NCI-H460 (cell line): ENCODE measurements around the gene ADO. TPM values are rescaled to one million over a fixed set of nuclear protein-coding genes. Genes with fewer than 3 reads are reported as not detected.
"Not testable (repeated sequence)": the region's sequence is repeated elsewhere in the genome, so short reads cannot be mapped to it uniquely, and the experiment has no call there.

Experiments
- DNase-seq: peaks from one replicate; pipeline ENCODE4 v3.0.0-alpha.2; 2016; ENCODE audit warnings: low read depth; ENCODE audit errors: extremely low read depth
- polyA plus RNA-seq: library from polyadenylated mRNA; depleted of rRNA; stranded (reverse); fragments of >200 nt; gene quantifications from 2 replicates; pipeline ENCODE4 v1.2.3, GENCODE V29; 2014; cell fraction: nucleus; rRNA removed
- total RNA-seq: library from RNA; depleted of rRNA; stranded (reverse); fragments of >200 nt; shearing (Covaris generic); gene quantifications from 2 replicates; pipeline ENCODE4 v1.2.3, GENCODE V29; 2014; rRNA removed

Gene ADO
- total RNA-seq = 41.0 and 42.5 TPM in 2 replicates
- 27.2 and 34.2 TPM in 2 replicates for polyA plus RNA-seq

- peak; percentile 74 for DNase-seq
These were observed at the start of gene ADO for GRCh38 chr10:62804356-62805230. TSS of gene ADO (plus strand) at chr10:62804720. CDS start at chr10:62805060, 340 bp downstream.

DNA sequence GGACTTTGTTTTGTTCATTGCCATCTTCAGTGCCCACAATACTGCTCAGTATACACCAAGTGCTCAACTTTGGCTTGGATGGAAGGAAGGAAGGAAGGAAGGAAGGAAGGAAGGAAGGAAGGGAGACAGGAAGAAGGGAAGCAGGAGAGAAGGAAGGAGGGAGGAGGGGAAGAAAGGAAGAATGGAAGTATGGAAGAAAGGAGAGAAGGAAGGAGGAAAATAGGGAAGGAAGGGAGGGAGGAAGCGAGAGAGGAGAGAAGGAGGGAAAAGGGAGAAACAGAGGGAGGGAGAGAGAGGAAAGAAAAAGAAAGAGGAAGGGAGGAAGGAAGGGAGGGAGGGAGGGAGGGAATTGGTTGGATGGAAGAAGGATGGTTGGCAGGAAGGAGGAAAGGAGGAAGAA lies 49.6 kb upstream of the ADO start:
- no peak for DNase-seq

DNA sequence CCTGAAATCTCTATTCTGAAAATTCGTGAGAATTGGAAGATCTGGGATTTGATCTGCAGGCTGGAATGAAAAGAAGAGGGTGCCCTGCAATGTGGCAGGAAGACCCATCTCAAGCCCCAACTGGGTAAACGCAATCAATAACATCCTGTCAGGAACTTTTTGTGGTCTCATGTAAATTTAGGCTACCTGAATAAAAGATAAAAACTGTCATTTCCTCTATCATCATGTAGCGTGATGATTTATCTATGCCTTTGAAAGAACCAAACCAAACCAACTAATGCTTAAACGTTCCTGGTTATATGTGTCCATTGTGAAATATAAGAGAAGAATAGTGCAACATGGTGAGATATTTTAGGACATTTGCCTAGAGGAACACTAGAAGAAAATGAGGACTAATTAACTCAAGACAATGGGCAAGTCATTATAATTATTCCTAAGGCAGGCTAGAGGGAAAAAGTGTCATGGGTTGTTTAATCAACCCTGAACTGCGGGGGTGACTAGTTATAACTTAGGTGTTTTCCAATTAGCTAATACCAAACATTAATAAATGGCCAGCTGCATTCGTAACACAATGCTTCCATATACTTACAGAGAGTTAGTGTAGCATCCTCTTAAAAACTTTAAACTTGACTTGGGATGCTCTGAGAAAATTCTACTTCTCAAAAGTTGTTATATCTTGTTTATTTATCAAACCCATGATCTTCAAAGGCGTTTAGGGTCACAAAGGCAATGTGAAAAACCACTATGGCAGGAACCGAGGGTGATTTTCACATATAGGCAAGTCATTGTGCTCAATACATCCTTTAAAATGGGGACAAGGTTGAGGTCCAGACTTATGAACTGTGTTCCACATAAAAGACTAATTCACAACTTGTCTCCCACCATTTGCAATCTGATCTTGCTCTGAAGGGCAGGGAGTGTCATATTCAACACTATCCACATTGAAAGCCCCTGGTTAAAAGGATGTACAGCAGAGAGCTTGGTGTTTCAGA lies 48.6 kb upstream of the ADO start:
- no peak for DNase-seq

- no peak for DNase-seq
These were observed 44.8 kb upstream of the ADO start for GRCh38 chr10:62759599-62760175.

- DNase-seq = no peak
These were observed 44.1 kb upstream of the ADO start for GRCh38 chr10:62760401-62760800.

GRCh38 chr10:62761115-62761514 lies 43.4 kb upstream of the ADO start:
- no peak for DNase-seq

- no peak for DNase-seq
These were observed 41.4 kb upstream of the ADO start for GRCh38 chr10:62763155-62763554.

DNA sequence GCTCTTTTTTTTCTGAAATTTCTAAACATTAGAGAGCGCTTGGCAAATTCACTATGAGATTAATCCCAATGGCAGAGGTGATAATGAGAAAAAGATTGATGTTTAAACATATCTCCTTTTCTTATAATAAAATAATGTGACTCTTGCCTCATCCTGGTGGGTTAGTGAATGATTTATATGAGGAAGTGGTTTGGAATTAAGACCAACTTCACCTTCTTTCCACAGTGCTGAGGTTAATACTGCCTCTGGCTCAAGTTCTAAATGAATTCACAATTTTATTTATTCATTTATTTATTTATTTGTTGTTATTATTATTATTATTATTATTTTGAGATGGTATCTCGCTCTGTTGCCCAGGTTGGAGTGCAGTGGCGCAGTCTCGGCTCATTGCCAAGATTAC lies 40.5 kb upstream of the ADO start:
- no peak for DNase-seq

GRCh38 chr10:62765726-62766125 lies 38.8 kb upstream of the ADO start:
- no peak for DNase-seq

DNA sequence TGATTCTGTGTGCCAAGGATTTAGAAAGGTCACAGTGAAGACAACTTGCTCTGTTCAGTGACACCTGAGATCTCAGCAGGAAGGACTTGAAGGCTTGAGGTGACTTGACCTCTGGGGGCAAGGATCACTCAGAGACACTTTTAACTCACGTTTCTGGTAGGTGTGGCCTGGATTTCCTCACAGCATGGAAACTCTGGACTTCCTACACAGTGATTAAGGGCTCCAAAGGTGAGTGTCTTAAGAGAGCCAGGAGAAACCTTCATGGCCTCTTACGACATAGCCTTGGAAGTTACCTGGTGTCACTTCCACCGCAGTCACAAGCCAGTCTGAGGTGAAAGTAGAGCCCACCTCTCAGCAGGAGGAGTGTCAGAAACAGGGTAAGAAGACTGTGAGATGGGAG lies 38.1 kb upstream of the ADO start:
- DNase-seq = no peak

GRCh38 chr10:62769574-62770242 lies 34.8 kb upstream of the ADO start:
- DNase-seq = peak; percentile 22

- DNase-seq = no peak
These were observed 32.1 kb upstream of the ADO start for GRCh38 chr10:62772186-62772974.

GRCh38 chr10:62778125-62778524 lies 26.4 kb upstream of the ADO start:
- DNase-seq = no peak

DNA sequence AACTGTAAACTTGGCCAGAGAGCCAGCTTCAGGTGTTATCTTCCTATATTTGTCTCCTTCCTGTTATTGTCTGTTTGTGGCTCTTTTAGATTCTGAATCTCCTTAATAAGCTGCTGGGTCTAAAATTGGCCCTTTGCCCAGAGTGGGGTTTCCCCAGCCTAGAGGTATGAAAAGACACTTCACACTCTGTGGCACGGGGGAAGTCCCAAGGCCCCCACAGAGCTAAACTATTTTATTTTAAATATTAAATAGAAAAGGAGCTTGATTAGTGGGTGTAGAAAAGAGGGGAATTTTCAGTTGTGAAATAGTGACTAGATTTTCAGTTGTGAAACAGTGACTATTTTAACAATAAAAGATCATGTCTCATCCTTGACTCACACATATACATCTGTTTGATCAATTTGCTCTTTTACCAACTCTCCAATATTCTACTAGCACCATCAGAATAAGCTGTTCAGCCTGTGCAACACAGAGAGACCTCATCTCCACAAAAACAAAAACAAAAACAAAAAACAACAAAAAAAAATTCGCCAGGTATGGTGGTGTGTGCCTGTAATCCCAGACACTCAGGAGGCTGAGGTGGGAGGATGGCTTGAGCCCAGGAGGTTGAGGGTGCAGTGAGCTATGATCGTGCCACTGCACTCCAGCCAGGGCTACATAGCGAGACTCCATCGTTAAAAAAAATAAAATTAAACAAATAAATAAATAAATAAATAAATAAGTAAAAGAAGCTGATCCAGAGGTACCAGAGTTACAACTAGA lies 24.9 kb upstream of the ADO start:
- DNase-seq = no peak

DNA sequence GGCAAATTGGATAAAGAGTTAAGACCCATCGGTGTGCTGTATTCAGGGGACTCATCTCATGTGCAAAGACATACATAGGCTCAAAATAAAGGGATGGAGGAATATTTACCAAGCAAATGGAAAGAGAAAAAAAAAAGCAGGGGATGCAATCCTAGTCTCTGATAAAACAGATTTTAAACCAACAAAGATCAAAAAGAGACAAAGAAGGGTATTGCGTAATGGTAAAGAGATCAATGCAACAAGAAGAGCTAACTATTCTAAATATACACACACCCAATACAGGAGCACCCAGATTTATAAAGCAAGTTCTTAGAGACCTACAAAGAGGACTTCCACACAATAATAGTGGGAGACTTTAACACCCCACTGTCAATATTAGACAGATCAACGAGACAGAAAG lies 20.0 kb upstream of the ADO start:
- not testable (repeated sequence) for DNase-seq

DNA sequence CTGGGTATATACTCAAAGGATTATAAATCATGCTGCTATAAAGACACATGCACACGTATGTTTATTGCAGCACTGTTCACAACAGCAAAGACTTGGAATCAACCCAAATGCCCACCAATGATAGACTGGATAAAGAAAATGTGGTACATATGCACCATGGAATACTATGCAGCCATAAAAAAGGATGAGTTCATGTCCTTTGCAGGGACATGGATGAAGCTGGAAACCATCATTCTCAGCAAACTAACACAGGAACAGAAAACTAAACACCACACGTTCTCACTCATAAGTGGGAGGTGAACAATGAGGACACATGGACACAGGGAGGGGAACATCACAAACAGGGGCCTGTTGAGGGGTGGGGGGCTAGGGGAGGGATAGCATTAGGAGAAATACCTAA lies 16.2 kb upstream of the ADO start:
- not testable (repeated sequence) for DNase-seq

DNA sequence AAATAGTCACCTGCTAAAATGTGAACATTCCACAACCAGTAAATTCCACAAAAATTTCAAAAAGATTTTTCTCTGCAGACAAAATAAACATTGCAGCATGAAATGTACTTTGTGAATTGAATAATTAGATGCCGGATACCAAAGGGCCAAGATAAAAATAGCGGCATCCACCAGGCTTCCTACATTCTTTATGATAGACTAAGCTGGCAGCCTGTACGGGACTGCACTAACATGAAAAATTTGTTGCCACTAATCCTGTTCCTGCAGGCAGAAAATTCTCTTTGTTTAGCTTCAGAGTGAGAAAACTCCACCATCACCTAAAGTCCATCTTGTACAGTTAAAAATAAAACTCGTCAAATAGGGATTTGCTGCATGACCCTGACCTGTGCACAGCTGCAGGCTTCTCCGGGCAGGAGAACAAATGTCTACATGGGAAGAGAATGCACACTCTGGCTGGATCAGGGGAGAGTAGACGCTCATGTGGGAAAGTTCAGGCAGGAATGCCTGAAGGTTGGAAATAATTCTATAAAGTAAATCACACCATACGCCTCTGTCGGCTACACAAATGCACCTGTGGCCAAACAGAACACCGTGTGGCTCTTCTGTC lies 15.6 kb upstream of the ADO start:
- DNase-seq = no peak

DNA sequence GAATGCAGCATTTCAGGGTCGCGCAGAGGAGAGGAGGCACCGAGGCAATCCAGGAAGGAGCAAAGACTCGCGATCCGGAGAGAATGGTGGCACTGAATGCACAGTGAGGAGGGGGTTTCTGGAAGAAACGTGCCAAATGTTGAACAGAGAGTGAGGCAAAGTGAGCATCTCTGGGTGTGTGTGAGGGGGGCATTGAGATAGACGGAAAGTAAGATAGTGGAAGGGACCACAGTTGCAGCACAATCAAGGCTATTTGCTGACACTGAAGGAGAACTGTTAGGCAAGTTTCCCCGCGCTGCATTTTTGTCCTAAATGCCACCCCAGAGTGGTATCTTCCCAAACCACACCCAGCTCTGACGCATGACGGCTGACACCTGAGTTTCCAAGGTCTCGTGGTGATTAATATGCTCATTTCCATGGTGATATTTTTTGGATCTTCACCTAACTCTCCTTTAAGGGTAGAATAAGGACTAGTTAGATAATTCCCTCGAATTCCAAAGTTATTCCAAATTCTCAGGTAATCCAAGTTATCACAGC lies 14.4 kb upstream of the ADO start:
- DNase-seq = no peak
